Breast epithelium (tissue), 3 donors: ENCODE measurements around the gene LDAH.

Experiments
- POLR2A ChIP-seq: fragments of 450-650 bp; IDR thresholded peaks from one replicate; pipeline ENCODE4 v1.6.1; 2016; ENCODE audit warnings: antibody characterized with exemption, mild to moderate bottlenecking, moderate library complexity
- POLR2AphosphoS5 ChIP-seq, 3 donors: sonication (generic); formaldehyde crosslinking; IDR thresholded peaks; one replicate each; pipeline ENCODE4 v1.6.1; 2017; ENCODE audit warnings: antibody characterized with exemption in 3 of 3
- TF ChIP-seq, protein P1 (sequence below), 3 donors: fragments of 450-650 bp; IDR thresholded peaks; one replicate each; pipeline ENCODE4 v1.5.1; 2016 to 2017; ENCODE audit warnings: antibody characterized with exemption in 3 of 3, mild to moderate bottlenecking in 3 of 3, moderate library complexity in 3 of 3

DNA sequence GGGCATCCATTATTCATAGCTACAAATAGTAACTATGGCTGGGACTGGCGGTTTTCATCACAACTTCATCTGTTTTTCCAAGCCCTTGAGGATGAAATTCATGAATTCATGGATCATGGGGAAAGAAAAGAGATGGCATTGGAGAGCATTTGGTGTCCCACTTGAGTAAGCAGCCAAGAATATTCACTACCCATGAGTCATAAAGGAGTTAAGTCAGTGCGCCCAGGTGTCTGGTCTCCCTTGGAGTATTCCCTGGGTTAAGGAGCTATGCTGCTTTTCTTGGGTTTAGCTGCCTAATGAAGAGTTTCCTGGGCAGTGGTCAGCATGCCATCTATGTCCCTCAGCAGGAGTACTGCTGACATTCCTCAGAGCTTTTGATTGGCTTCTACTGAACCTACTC lies 21.3 kb upstream of the LDAH start:
- TF ChIP-seq, protein P1, sequence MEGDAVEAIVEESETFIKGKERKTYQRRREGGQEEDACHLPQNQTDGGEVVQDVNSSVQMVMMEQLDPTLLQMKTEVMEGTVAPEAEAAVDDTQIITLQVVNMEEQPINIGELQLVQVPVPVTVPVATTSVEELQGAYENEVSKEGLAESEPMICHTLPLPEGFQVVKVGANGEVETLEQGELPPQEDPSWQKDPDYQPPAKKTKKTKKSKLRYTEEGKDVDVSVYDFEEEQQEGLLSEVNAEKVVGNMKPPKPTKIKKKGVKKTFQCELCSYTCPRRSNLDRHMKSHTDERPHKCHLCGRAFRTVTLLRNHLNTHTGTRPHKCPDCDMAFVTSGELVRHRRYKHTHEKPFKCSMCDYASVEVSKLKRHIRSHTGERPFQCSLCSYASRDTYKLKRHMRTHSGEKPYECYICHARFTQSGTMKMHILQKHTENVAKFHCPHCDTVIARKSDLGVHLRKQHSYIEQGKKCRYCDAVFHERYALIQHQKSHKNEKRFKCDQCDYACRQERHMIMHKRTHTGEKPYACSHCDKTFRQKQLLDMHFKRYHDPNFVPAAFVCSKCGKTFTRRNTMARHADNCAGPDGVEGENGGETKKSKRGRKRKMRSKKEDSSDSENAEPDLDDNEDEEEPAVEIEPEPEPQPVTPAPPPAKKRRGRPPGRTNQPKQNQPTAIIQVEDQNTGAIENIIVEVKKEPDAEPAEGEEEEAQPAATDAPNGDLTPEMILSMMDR (IDR thresholded peaks at IDR 0.05), result no peak
- TF ChIP-seq POLR2A (no peak), POLR2AphosphoS5 (IDR thresholded peaks at IDR 0.05) (no peak)
